A549 (cell line): ENCODE data around the gene GPT2. TPM values are rescaled to one million over a fixed set of nuclear protein-coding genes. Genes with fewer than 3 reads are reported as not detected.

Experiments
- ATAC-seq, 2 experiments: fragments of 200-7000 bp in 1 of 2; fragments of >200 bp in 1 of 2; cut with Nextera tagmentation in 1 of 2; cut with Tn5 transposase in 1 of 2; 3 replicates each; pipeline versions ENCODE4 v1.8.0 to v1.9.1; 2018 to 2020; ENCODE audit warnings: mild to moderate bottlenecking in 1 of 2, moderate library complexity in 1 of 2
- CTCF ChIA-PET: fragments of 300-600 bp; sonication (Branson Sonifier 250); formaldehyde crosslinking; extraction: SDS; loops from one replicate; lab custom pipeline; 2021; ENCODE audit warnings: antibody characterized with exemption, inconsistent platforms; lab: Yijun Ruan, JAX
- POLR2A ChIA-PET: fragments of 350-600 bp; formaldehyde crosslinking; extraction: SDS; loops from one replicate; lab custom pipeline; 2021; ENCODE audit warnings: antibody characterized with exemption, inconsistent platforms; lab: Yijun Ruan, JAX
- DNase-seq, 2 experiments: peaks; one replicate each; pipeline versions ENCODE4 v3.0.0 to v3.0.0-alpha.2; 2011 to 2016; ENCODE audit warnings: low read depth in 1 of 2, low spot score in 1 of 2
- FAIRE-seq: peaks from 2 replicates; lab custom pipeline; 2011; peaks lifted over from hg19 to GRCh38; lab: Jason Lieb, UNC
- H3K27ac ChIP-seq, 2 experiments: fragments of >200 bp; sonication (Bioruptor Twin); formaldehyde crosslinking; 3 replicates each; pipeline ENCODE4 v1.5.1; 2016 to 2017
- H3K4me1 ChIP-seq: fragments of >200 bp; sonication (Bioruptor Twin); formaldehyde crosslinking; 3 replicates; pipeline ENCODE4 v1.6.1; 2016
- H3K4me2 ChIP-seq: fragments of >200 bp; sonication (Bioruptor Twin); formaldehyde crosslinking; 3 replicates; pipeline ENCODE4 v1.6.1; 2016
- H3K4me3 ChIP-seq: fragments of >200 bp; sonication (Bioruptor Twin); formaldehyde crosslinking; 3 replicates; pipeline ENCODE4 v1.5.1; 2016
- H3K9me3 ChIP-seq: fragments of >200 bp; sonication (Bioruptor Twin); formaldehyde crosslinking; 3 replicates; pipeline ENCODE4 v1.6.1; 2016
- BHLHE40 ChIP-seq: IDR thresholded peaks from 2 replicates; pipeline ENCODE4 v1.6.1; 2012; ENCODE audit warnings: low read depth, low read length, inconsistent platforms
- CEBPB ChIP-seq, 2 experiments: fragments of >200 bp in 1 of 2; sonication (Bioruptor Twin) in 1 of 2; formaldehyde crosslinking in 1 of 2; IDR thresholded peaks; 2 replicates each; pipeline ENCODE4 v1.6.1; 2012 to 2016
- CHD2 ChIP-seq: fragments of 150-350 bp; IDR thresholded peaks from 2 replicates; pipeline ENCODE4 v1.6.1; 2014; ENCODE audit warnings: low read length; ENCODE audit not compliant: partially characterized antibody
- ELK1 ChIP-seq: fragments of 150-350 bp; IDR thresholded peaks from 2 replicates; pipeline ENCODE4 v1.6.1; 2014; ENCODE audit warnings: low read depth, mild to moderate bottlenecking, low read length
- FOSB ChIP-seq: fragments of 250-450 bp; sonication (Bioruptor Pico); IDR thresholded peaks from 2 replicates; pipeline ENCODE4 v1.5.0; 2020; ENCODE audit warnings: mild to moderate bottlenecking, moderate library complexity
- FOSL2 ChIP-seq, 2 experiments: fragments of 450-650 bp in 1 of 2; fragments of >200 bp in 1 of 2; sonication (Bioruptor Twin) in 1 of 2; formaldehyde crosslinking; IDR thresholded peaks; 2 replicates each; pipeline versions ENCODE4 v1.5.0 to v1.6.1; 2016 to 2020; ENCODE audit warnings: mild to moderate bottlenecking in 1 of 2, moderate library complexity in 1 of 2
- HES2 ChIP-seq: fragments of >200 bp; sonication (Bioruptor Twin); formaldehyde crosslinking; IDR thresholded peaks from 2 replicates; pipeline ENCODE4 v1.6.1; 2016
- HOXA7 ChIP-seq: fragments of 250-450 bp; sonication (Bioruptor Pico); IDR thresholded peaks from 2 replicates; pipeline ENCODE4 v1.5.0; 2020; ENCODE audit warnings: mild to moderate bottlenecking, moderate library complexity
- HOXB13 ChIP-seq: fragments of 250-450 bp; sonication (Bioruptor Pico); IDR thresholded peaks from 2 replicates; pipeline ENCODE4 v1.5.0; 2020; ENCODE audit warnings: low read depth, mild to moderate bottlenecking, moderate library complexity
- HOXB5 ChIP-seq: fragments of 250-450 bp; sonication (Bioruptor Pico); IDR thresholded peaks from 2 replicates; pipeline ENCODE4 v1.5.0; 2020; ENCODE audit warnings: mild to moderate bottlenecking, moderate library complexity
- MAFK ChIP-seq: fragments of 450-650 bp; IDR thresholded peaks from 2 replicates; pipeline ENCODE4 v1.6.1; 2014; ENCODE audit not compliant: partially characterized antibody
- MAX ChIP-seq: IDR thresholded peaks from 2 replicates; pipeline ENCODE4 v1.6.1; 2012
- NFE2L2 ChIP-seq: fragments of 150-350 bp; conservative IDR thresholded peaks from 2 replicates; pipeline ENCODE4 v1.6.1; 2014; ENCODE audit warnings: low read length
- POLR2A ChIP-seq: IDR thresholded peaks from 2 replicates; pipeline ENCODE4 v1.6.1; 2012; ENCODE audit warnings: mild to moderate bottlenecking, low read length
- RFX5 ChIP-seq: fragments of 450-650 bp; IDR thresholded peaks from 2 replicates; pipeline ENCODE4 v1.7.1; 2014; ENCODE audit warnings: antibody characterized with exemption, mild to moderate bottlenecking, moderate library complexity
- USF2 ChIP-seq: fragments of 450-650 bp; IDR thresholded peaks from 2 replicates; pipeline ENCODE4 v1.6.1; 2014; ENCODE audit warnings: antibody characterized with exemption
- ZNF302 ChIP-seq: fragments of 250-450 bp; sonication (Bioruptor Pico); IDR thresholded peaks from 2 replicates; pipeline ENCODE4 v1.9.0; 2021; ENCODE audit warnings: inconsistent platforms, mild to moderate bottlenecking, moderate library complexity
- ZSCAN20 ChIP-seq: fragments of 250-450 bp; sonication (Bioruptor Pico); IDR thresholded peaks from 2 replicates; pipeline ENCODE4 v1.8.0; 2022; ENCODE audit warnings: mild to moderate bottlenecking, moderate library complexity
- WGBS: methylation state at CpG from one replicate; pipeline ENCODE4 v1.1.6; 2017; ENCODE audit errors: missing lambda C conversion rate; 5-methylcytosine and 5-hydroxymethylcytosine counted together
- polyA plus RNA-seq, 4 experiments: library from polyadenylated mRNA; depleted of rRNA in 3 of 4; stranded (reverse); fragments of >200 nt; fragmentation: RNase III in 1 of 4; extraction: RNeasy Plus Mini Kit Qiagen cat#74134 plus additional on column Dnase treatment in 1 of 4; gene quantifications; 2 replicates in 3 of 4; 3 replicates in 1 of 4; pipeline ENCODE4 v1.2.3, GENCODE V29; 2011 to 2017

GPT2 gene
- polyA plus RNA-seq, 2 of the 4 experiments (the other 2 are of a cell fraction) = 8.9 to 15.3 TPM

- TF ChIP-seq ELK1 (no peak), MAFK (no peak), MAX (no peak), ZSCAN20 (CRISPR knock-in tag) (no peak), NFE2L2 (no peak), FOSL2 (IDR thresholded peaks at IDR 0.05) (no peak), FOSL2 (CRISPR knock-in tag; IDR thresholded peaks at IDR 0.05) (no peak), FOSB (CRISPR knock-in tag) (no peak)
Measured at GRCh38 chr16:46970089-46970488, 85.9 kb downstream of the GPT2 start (continued).

- Histone ChIP-seq H3K27ac (no peak overlapping the region), H3K4me3 (no peak overlapping the region; the same call in 1 of the 3 replicates), H3K9me3 (no peaks in the 10 kb centered on the region), H3K4me1 (peaks cover 32% of the 10 kb centered on the region), H3K4me2 (peak overlapping the region; percentile 96)
- DNase-seq = no peak
- POLR2A ChIA-PET = no interaction called here
- FAIRE-seq = no peak
- CTCF ChIA-PET = interaction anchor here (1.1 kb wide), 1 partner anchor 9 kb away, joined by 3 read pairs; no protein-coding TSS in a partner anchor
- TF ChIP-seq POLR2A (no peak), BHLHE40 (no peak), CHD2 (no peak), USF2 (no peak), HES2 (no peak), HOXA7 (CRISPR knock-in tag) (no peak), ZNF302 (CRISPR knock-in tag) (no peak)
- 93% methylated on average over 7 of the region's 7 CpGs for WGBS
- no peak for ATAC-seq
Measured at GRCh38 chr16:46971271-46971670, 87.1 kb downstream of the GPT2 start.

- WGBS = 3% methylated on average over 34 of the region's 48 CpGs
- Histone ChIP-seq H3K27ac (peak overlapping the region; percentile 97 to 99), H3K4me1 (peaks cover 41% of the 10 kb centered on the region), H3K4me2 (peak overlapping the region; percentile 96), H3K4me3 (peak overlapping the region; percentile 94), H3K9me3 (no peaks in the 10 kb centered on the region)
- FAIRE-seq (no peak), ATAC-seq (peak; percentile 47 to 66), DNase-seq (peak; percentile 28 to 56)
- TF ChIP-seq FOSB (CRISPR knock-in tag) (no peak), RFX5 (no peak), HOXB5 (CRISPR knock-in tag) (no peak), CEBPB (IDR thresholded peaks at IDR 0.05) (no peak), HOXB13 (CRISPR knock-in tag) (no peak)
- CTCF ChIA-PET = interaction anchor here (0.6 to 2.8 kb wide), 6 partner anchors 10 to 1192 kb away, joined by 3 to 11 read pairs (median 4); partner anchors contain the start of gene NETO2
- POLR2A ChIA-PET = interaction anchor here (0.7 to 2.4 kb wide), 4 partner anchors 10 to 1192 kb away, joined by 5 to 11 read pairs (median 6); no protein-coding TSS in a partner anchor
Measured at GRCh38 chr16:46972429-46973206, 88.5 kb downstream of the GPT2 start.
